Activated T-helper 9 cell treated with anti-CD3 and anti-CD28 coated beads, Interleukin-2, amount 50 U/mL, for 16 hours (primary cell): ENCODE results near the gene UBTD1.
"Not testable (repeated sequence)": the region's sequence is repeated elsewhere in the genome, so short reads cannot be mapped to it uniquely, and the experiment has no call there.

Source experiments
- DNase-seq: peaks from one replicate; pipeline ENCODE4 v3.0.0-alpha.2; 2020; ENCODE audit warnings: low read depth

Gene UBTD1

DNA sequence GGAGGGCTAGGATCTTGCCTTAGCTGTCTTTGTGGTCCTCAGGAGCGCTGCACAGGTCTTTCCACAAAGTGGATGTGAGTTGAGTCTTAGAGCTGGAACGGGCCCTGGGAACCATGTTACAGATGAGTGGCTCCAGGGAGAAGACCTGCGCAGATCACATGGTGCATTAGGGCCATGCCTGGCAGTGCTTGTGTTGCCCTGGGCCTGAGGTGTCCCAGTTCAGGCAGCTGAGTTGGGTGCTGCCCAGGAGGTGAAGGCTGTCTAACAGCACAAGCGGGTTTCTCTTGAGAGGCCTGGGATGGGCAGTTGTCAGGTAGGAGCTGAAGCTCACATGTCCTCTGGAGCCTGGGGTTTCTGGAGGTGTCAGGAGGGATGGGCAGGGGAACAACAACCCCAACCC is 40.1 kb downstream of the UBTD1 start:
- no peak for DNase-seq

GRCh38 chr10:97539523-97540200 is 40.9 kb downstream of the UBTD1 start:
- DNase-seq, result no peak

DNA sequence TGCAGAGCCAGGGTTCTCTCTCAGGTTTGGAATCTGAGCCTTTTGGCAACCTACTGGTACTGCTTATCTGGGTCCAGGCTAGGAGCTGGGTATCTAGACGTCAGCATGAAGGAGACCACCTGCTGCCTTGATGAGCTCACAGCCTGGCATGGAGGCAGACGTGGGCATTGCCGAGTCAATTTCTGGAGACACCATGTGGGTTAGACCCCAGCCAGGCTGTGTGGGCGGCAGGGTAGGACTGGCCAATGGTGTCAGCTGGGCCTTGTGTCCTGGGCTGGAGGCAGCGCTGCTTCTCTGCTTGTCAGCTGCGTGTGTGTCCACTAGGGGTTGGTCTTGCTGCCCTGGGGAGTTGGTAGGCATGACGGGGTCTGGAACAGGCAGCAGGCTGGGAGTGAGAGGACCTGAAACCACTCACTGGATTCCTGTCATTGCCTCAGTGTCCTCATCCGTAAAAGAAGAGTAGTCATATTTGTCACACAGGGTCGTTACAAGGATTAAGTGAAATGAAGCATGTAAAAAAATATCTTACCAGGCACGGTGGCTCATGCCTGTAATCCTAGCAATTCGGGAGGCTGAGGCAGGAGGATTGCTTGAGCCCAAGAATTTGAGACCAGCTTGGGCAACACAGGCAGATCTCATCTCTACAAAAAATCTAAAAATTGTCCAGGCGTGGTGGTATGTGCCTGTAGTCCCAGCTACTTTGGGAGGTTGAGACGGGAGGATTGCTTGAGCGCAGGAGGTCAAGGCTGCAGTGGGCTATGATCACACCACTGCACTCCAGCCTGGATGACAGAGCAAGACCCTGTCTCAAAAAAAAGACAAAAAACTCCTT is 42.2 kb downstream of the UBTD1 start:
- DNase-seq, result no peak

DNA sequence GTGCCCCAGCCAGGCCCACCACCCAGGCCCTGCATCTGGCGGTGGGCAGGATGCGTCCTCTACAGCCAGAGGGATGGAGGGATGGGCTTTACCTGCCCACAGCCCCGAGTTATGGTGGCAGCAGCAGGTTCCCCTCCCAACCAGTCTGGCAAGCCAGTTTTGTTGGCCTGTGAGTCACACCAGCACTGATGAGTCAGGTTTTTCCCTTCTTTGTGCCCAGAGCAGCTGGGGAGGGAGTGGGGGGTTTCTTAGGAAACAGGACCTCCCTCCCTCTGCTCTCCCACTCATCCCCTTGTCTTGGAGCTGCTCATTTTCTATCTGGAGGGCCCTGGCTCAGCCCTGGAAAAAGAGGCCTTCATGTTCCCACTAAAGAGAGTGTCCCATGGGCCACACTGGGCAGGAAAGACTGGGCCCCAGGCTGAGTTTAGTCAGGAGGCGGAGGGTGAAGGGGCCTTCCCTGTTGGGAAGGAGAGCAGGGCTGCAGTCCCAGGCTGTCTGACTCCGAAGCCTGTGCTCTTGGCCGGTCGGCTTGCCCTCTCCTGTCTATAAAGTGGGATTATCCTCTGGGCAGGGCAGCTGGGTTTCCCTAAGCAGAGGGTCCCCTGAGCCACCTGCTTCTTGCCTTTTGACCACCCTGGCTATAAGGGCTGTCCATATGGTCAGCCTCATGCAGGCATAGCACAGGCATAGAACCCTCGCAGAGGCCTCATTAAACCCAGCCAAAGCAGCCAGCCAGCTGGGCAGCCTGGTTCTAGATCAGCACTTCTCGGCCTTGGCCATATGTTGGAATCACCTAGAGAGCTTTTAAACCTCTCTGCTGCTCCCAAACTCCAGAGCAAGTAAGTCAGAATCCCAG is 43.7 kb downstream of the UBTD1 start:
- peak; percentile 16 for DNase-seq

- DNase-seq, result peak; percentile 28
Observed at GRCh38 chr10:97543025-97543546, 44.4 kb downstream of the UBTD1 start.

- DNase-seq, result no peak
Observed at GRCh38 chr10:97546456-97547270, 47.9 kb downstream of the UBTD1 start.

GRCh38 chr10:97547271-97547600 is 48.5 kb downstream of the UBTD1 start:
- DNase-seq, result no peak

- no peak for DNase-seq
Observed at GRCh38 chr10:97547962-97548361, 49.2 kb downstream of the UBTD1 start.

DNA sequence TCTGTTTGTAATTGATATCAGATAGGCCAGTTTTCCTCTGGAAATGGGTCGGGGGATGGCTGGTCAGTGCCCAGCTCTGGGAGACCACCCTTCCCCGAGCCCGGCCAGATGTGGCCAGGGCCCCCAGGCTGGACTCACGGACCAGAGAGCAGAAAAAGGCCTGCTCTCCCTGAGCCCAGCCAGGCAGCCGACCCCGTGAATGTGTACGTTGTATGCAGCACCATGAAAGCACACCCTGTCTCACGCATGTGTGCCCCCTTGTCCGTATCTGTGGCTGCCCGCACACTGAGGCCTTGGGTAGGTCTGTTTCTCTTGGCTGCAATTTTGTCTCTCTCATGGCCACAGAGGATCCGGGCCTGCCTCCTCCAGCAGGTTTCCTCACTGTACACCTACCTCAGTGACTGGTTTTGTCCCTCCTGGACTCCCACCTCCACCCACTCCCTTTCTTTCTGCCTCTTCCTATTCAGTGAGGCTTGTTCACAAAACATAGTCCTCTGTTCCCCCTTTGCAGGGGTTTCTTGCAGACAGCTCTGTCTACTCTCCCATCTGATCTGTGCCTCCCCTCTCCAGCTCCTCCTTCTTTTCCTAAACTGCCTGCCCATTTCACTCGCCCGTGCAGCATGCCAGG is 50.2 kb downstream of the UBTD1 start:
- DNase-seq, result no peak

- DNase-seq, result no peak
Observed at GRCh38 chr10:97549587-97550322, 51.0 kb downstream of the UBTD1 start.

DNA sequence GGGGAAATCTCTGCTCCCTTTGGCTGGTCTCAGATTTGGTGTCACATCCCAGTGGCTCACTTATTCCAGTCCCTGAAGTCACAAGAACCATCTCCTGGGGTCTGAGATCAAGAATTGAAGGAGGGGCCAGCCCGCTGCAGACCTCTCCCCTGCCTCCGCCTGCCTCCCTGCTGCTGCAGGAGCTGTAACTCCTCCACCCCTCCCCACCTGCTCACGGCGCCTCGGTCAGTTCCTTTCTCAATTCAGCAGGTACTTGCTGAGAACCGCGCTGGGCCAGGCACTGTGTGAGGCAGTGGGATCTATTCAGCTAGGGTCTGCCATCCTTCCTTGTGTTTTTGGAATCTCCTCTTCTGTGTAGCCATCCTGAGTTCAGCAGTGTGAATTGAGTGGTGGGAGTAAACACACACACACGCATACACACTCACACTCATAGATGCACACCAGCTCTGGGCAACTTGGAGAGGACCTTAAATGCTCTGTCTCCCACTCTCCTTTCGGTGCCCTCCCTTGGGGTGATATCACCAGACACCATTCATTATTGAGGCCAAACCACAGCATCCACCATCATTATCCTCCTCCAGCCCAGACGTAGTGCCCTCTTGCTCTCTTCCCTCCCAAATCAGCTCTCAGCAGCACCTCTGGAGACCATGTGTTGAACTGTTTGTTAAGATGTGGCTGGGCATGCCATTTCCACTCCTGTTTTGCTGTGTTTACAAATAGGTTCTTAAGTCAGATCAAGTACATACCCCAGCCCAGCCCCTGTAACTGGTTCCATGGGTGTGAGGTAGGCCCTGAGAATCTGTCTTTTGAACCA is 51.8 kb downstream of the UBTD1 start:
- no peak for DNase-seq

GRCh38 chr10:97551271-97551670 is 52.5 kb downstream of the UBTD1 start:
- DNase-seq, result no peak

DNA sequence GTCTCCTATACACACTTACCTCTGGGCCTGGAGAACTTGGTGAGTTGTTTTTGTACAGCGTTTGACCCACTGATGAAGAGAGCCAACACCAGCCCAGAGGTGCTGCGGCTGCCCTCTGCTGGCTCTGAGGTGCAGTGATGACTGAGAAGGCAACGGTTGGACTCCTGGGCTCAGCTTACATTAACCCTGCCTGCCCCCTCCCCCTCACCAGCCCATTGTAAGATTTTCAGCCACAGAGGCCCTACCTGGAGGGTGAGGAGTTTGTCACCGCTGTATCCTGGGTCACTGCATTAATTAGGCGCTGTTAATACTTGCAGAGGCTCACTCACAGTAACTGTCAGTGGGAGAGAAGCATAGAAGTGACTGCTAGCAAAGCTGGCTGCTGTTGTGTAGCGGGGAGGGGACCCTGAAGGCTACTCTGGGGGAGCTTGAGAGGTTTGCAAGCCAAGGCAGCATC is 54.9 kb downstream of the UBTD1 start:
- DNase-seq, result peak; percentile 47

DNA sequence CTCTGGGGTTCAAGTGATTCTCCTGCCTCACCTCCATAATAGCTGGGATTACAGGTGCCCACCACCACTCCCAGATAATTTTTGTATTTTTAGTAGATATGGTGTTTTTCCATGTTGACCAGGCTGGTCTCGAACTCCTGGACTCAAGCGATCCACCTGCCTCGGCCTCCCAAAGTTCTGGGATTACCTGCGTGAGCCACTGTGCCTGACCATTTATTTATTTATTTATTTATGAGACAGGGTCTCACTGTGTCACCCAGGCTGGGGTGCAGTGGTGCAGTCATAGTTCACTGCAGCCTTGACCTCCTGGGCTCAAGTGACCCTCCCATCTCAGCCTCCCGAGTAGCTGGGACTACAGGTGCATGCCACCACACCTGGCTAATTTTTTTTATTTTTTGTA is 55.6 kb downstream of the UBTD1 start:
- not testable (repeated sequence) for DNase-seq

- DNase-seq, result not testable (repeated sequence)
Observed at GRCh38 chr10:97555541-97555940, 56.8 kb downstream of the UBTD1 start.

- not testable (repeated sequence) for DNase-seq
Observed at GRCh38 chr10:97560731-97561381, 62.1 kb downstream of the UBTD1 start.

- DNase-seq, result not testable (repeated sequence)
Observed at GRCh38 chr10:97561386-97562077, 62.8 kb downstream of the UBTD1 start.

DNA sequence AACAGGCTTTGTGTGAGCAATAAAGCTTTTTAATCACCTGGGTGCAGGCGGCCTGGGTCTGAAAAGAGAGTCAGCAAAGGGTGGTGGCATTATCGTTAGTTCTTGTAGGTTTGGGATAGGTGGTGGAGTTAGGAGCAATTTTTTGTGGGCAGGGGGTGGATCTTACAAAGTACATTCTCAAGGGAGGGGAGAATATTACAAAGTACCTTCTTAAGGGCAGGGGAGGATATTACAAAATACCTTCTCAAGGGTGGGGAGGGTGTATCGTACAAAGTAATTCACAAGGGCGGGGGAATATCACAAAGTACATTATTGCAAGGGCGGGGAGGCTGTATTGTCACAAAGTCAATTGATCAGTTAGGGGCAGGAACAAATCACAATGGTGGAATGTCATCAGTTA is 63.6 kb downstream of the UBTD1 start:
- DNase-seq, result not testable (repeated sequence)
